ENCODE measurements around the gene NXPH3. TPM values are rescaled to one million over a fixed set of nuclear protein-coding genes. Genes with fewer than 3 reads are reported as not detected.

Gene NXPH3
- total RNA-seq, 2 donors from 2014 or later = not detected

GRCh38 chr17:49618028-49618611 is 42.4 kb downstream of the NXPH3 start:
- no peak for ATAC-seq

GRCh38 chr17:49621420-49621819 is 45.7 kb downstream of the NXPH3 start:
- ATAC-seq (no peak), DNase-seq (no peak)
- Mint-ChIP-seq H3K36me3 (ENCODE audit: low read depth) (peaks cover 7% of the 10 kb centered on the region), H3K27me3 (no peaks in the 10 kb centered on the region), H3K4me1 (peaks cover 23% of the 10 kb centered on the region), H3K27ac (no peak overlapping the region), H3K4me3 (no peak overlapping the region)
- H3K9me3 ChIP-seq (ENCODE audit: control insufficient read depth, low read length, poor library complexity, severe bottlenecking) = no peaks in the 10 kb centered on the region

More at GRCh38 chr17:49618028-49618611, 42.4 kb downstream of the NXPH3 start:
- DNase-seq = no peak
- H3K9me3 ChIP-seq (ENCODE audit: control insufficient read depth, low read length, poor library complexity, severe bottlenecking) = no peaks in the 10 kb centered on the region
- peaks cover 18% of the 10 kb centered on the region for H3K4me1 Mint-ChIP-seq
- no peaks in the 10 kb centered on the region for H3K27me3 Mint-ChIP-seq
- no peak overlapping the region for H3K27ac Mint-ChIP-seq
- H3K4me3 Mint-ChIP-seq = no peak overlapping the region
- H3K36me3 Mint-ChIP-seq (ENCODE audit: low read depth) = peaks cover 2% of the 10 kb centered on the region

DNA sequence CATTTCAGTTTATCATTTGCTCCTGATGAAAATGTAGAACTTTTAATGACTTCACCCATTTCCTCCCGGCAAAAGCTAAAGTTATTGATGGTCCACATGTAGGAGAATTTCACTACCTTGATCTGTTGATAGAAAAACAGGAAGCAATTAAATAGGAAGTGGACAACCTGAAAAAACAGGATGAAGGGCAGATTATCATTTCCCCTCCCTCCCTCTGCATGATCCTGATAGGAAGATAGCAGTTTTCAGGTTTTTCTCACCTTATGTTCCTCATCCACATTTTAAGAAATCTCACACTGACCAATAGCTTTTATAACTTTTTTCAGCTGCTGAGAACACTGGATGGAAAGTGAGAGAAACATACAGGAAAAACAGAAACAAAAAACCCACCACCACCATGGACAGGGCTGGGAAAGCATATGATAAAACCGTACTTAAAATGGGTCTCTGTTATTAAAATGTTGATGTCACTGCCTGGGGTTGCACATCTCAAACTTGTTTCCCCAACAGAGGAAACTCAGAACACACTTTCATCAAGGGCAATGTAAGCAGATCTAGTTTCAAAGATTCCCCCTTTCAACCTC is 46.4 kb downstream of the NXPH3 start:
- no peaks in the 10 kb centered on the region for H3K9me3 ChIP-seq (ENCODE audit: control insufficient read depth, low read length, poor library complexity, severe bottlenecking)
- H3K27ac Mint-ChIP-seq = no peak overlapping the region
- ATAC-seq (no peak), DNase-seq (no peak)
- H3K4me1 Mint-ChIP-seq = peaks cover 21% of the 10 kb centered on the region
- H3K27me3 Mint-ChIP-seq = no peaks in the 10 kb centered on the region
- peaks cover 5% of the 10 kb centered on the region for H3K36me3 Mint-ChIP-seq (ENCODE audit: low read depth)
- no peak overlapping the region for H3K4me3 Mint-ChIP-seq

DNA sequence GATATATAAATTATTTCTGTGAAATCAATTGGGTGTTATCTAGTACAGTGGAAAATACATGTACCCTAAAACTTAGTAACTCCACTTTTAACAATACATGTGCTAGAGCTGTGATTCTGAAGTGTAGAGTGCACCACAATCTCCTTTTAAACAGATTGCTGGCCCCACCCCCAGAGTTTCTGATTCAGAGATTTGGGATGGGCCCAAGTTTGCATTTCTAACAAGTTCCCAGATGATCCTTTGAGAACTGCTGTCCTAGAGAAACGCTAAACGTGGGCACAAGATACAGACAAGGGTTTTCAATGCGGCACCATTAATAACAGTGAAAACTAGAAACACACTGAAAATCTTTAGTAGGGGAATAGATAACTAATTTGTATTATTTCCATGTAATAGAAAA is 49.2 kb downstream of the NXPH3 start:
- H3K27ac Mint-ChIP-seq = no peak overlapping the region
- no peak for DNase-seq
- peaks cover 5% of the 10 kb centered on the region for H3K36me3 Mint-ChIP-seq (ENCODE audit: low read depth)
- no peak overlapping the region for H3K4me3 Mint-ChIP-seq
- H3K9me3 ChIP-seq (ENCODE audit: control insufficient read depth, low read length, poor library complexity, severe bottlenecking) = no peaks in the 10 kb centered on the region
- no peak for ATAC-seq
- peaks cover 22% of the 10 kb centered on the region for H3K4me1 Mint-ChIP-seq
- H3K27me3 Mint-ChIP-seq = no peaks in the 10 kb centered on the region

DNA sequence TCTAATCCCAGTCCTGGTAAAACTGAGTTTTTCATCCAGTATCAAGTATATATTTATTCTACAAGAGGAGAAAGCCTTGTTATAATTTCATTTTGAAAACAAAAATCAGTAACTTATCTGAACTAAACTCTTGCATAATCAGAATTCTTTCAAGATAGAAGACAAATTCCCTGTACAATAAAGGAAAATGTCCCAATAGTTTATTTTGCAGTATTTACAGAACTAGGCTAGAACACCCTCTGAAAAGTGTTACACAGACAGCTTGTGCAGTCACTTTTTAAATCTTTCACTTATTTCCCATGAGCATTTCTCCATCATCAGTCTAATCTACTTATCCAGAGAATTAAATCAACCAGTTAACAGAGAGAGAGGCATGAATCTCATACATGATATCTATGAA is 53.8 kb downstream of the NXPH3 start:
- H3K27me3 Mint-ChIP-seq = no peaks in the 10 kb centered on the region
- DNase-seq = no peak
- H3K4me1 Mint-ChIP-seq = peaks cover 25% of the 10 kb centered on the region
- H3K27ac Mint-ChIP-seq = peak overlapping the region; percentile 59
- no peak for ATAC-seq
- no peaks in the 10 kb centered on the region for H3K36me3 Mint-ChIP-seq (ENCODE audit: low read depth)
- H3K9me3 ChIP-seq (ENCODE audit: control insufficient read depth, low read length, poor library complexity, severe bottlenecking) = no peaks in the 10 kb centered on the region
- H3K4me3 Mint-ChIP-seq = no peak overlapping the region

DNA sequence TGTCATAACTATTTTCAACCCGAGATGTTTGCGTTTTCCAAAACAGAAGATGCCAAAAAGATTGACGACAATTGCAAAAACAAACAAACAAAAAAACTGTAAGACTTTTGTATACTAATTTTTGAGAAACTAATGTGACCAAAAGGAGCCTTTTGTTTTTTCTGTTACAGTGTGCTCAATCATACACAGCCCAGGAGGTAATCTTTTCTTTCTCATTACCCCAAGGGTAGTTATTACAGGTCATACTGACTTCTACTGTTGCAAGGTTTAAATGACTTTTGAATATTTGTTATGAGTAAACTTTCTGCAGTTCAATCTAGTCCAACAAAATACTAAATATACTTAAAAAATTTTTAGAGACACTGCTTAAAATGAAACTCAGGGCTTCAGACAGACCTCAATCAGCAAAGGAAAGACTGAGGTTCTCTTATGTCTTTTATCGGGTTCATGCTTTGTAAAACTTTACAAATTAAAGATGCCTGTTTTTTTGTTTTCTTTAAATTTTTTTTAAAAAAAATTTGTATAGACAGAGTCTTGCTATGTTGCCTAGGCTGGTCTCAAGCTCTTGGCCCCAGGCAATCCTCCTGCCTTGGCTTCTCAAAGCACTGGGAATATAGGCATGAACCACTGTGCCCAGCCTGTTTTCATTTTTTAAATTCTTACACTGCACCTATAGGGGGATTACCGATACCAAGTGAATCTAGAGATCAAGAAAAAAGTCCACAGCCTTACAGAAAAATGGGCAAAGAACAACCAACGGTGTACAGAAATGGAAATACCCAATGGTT is 54.6 kb downstream of the NXPH3 start:
- Mint-ChIP-seq H3K36me3 (ENCODE audit: low read depth) (no peaks in the 10 kb centered on the region), H3K4me1 (peaks cover 29% of the 10 kb centered on the region), H3K4me3 (no peak overlapping the region), H3K27me3 (no peaks in the 10 kb centered on the region), H3K27ac (peak overlapping the region; percentile 59)
- H3K9me3 ChIP-seq (ENCODE audit: control insufficient read depth, low read length, poor library complexity, severe bottlenecking) = no peaks in the 10 kb centered on the region
- no peak for DNase-seq
- ATAC-seq = no peak

- DNase-seq (no peak), ATAC-seq (no peak)
- H3K9me3 ChIP-seq (ENCODE audit: control insufficient read depth, low read length, poor library complexity, severe bottlenecking) = no peaks in the 10 kb centered on the region
- Mint-ChIP-seq H3K4me3 (peak overlapping the region; percentile 54), H3K27ac (peak overlapping the region; percentile 82), H3K4me1 (peaks cover 27% of the 10 kb centered on the region), H3K27me3 (no peaks in the 10 kb centered on the region), H3K36me3 (ENCODE audit: low read depth) (no peaks in the 10 kb centered on the region)
Observed at GRCh38 chr17:49631496-49631895, 55.8 kb downstream of the NXPH3 start.

Other genes starting within 250 kb of the NXPH3 start
- 10 to 100 TPM; 53.5 to 56.9 TPM for gene ZNF652, start 213.6 kb upstream of the NXPH3 start, total RNA-seq
- 10 to 100 TPM; 45.8 to 49.9 TPM for gene PHB1, start 161.0 kb upstream of the NXPH3 start, total RNA-seq
- under 1 TPM; 0.25 to 0.52 TPM for gene NGFR, start 80.6 kb upstream of the NXPH3 start, total RNA-seq
- gene SPOP, start 102.2 kb downstream of the NXPH3 start, total RNA-seq = 10 to 100 TPM; 46.8 to 52.7 TPM
- gene SLC35B1, start 132.1 kb downstream of the NXPH3 start, total RNA-seq = 10 to 100 TPM; 63.8 to 66.8 TPM
- 10 to 100 TPM; 58.9 to 68.6 TPM for gene FAM117A, start 188.3 kb downstream of the NXPH3 start, total RNA-seq
- 100 to 1,000 TPM; 191 to 201 TPM for gene KAT7, start 212.8 kb downstream of the NXPH3 start, total RNA-seq

Data from T-helper 17 cell (primary cell).